ENCODE results near the gene DIS3L.

Gene DIS3L

GRCh38 chr15:66291816-66292570, 1.4 kb upstream of the DIS3L start:
- no peak overlapping the region for H3K4me3 ChIP-seq (ENCODE audit: low read depth, low read length)
- no peak for TF ChIP-seq CTCF (IDR thresholded peaks at IDR 0.05; ENCODE audit: low read depth, low read length)

GRCh38 chr15:66292571-66293418, 573 bp upstream of the DIS3L start:
- TF ChIP-seq CTCF (IDR thresholded peaks at IDR 0.05; ENCODE audit: low read depth, low read length): no peak
- H3K4me3 ChIP-seq (ENCODE audit: low read depth, low read length): peak overlapping the region; percentile 64

GRCh38 chr15:66294157-66294931, 976 bp downstream of the DIS3L start:
- peak overlapping the region; percentile 64 for H3K4me3 ChIP-seq (ENCODE audit: low read depth, low read length)
- TF ChIP-seq CTCF (IDR thresholded peaks at IDR 0.05; ENCODE audit: low read depth, low read length): no peak

- TF ChIP-seq CTCF (IDR thresholded peaks at IDR 0.05; ENCODE audit: low read depth, low read length): no peak
Observed at GRCh38 chr15:66294932-66295235, 1.5 kb downstream of the DIS3L start.

GRCh38 chr15:66296186-66296585, 2.8 kb downstream of the DIS3L start:
- H3K4me3 ChIP-seq (ENCODE audit: low read depth, low read length): no peak overlapping the region
- TF ChIP-seq CTCF (IDR thresholded peaks at IDR 0.05; ENCODE audit: low read depth, low read length): no peak

More at GRCh38 chr15:66294932-66295235, 1.5 kb downstream of the DIS3L start:
- H3K4me3 ChIP-seq (ENCODE audit: low read depth, low read length): peak overlapping the region; percentile 64

- no peak for TF ChIP-seq CTCF (IDR thresholded peaks at IDR 0.05; ENCODE audit: low read depth, low read length)
Observed at GRCh38 chr15:66298803-66299251, 5.5 kb downstream of the DIS3L start.

More at GRCh38 chr15:66298803-66299251, 5.5 kb downstream of the DIS3L start:
- no peak overlapping the region for H3K4me3 ChIP-seq (ENCODE audit: low read depth, low read length)

Data from WI38 (cell line).